ENCODE results near the gene SNTG2.

DNA sequence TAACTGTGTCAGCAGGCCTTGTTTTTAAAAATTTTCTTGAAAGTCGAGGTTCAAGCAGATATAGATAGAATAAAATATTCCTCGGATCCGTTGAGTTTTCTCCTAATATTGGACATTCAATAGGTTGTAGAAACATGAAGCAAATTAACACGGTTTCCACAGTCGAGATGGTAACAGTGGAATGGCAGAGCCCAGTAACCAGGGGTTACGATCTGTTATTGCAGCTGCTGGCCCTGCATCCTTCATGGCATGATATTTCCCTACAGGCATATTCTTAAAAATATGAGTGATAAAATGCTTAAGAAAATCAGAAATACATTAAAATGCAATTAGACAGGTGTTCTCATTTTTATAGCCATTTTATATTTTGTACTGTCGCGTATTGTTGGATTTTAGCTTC, 117.6 kb downstream of the SNTG2 start:
- TF ChIP-seq POLR2A (IDR thresholded peaks at IDR 0.05) = no peak
- TF ChIP-seq, protein P1, sequence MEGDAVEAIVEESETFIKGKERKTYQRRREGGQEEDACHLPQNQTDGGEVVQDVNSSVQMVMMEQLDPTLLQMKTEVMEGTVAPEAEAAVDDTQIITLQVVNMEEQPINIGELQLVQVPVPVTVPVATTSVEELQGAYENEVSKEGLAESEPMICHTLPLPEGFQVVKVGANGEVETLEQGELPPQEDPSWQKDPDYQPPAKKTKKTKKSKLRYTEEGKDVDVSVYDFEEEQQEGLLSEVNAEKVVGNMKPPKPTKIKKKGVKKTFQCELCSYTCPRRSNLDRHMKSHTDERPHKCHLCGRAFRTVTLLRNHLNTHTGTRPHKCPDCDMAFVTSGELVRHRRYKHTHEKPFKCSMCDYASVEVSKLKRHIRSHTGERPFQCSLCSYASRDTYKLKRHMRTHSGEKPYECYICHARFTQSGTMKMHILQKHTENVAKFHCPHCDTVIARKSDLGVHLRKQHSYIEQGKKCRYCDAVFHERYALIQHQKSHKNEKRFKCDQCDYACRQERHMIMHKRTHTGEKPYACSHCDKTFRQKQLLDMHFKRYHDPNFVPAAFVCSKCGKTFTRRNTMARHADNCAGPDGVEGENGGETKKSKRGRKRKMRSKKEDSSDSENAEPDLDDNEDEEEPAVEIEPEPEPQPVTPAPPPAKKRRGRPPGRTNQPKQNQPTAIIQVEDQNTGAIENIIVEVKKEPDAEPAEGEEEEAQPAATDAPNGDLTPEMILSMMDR (IDR thresholded peaks at IDR 0.05) = no peak
